ENCODE measurements around the gene TMX2. TPM values are rescaled to one million over a fixed set of nuclear protein-coding genes. Genes with fewer than 3 reads are reported as not detected.

TMX2 gene
- total RNA-seq, 2 experiments from 2014 or later, result 54.9 to 66.9 TPM

- DNase-seq (ENCODE audit: low spot score), result no peak
- CTCF ChIA-PET (ENCODE audit: unreplicated experiment), result no interaction called here
- TF ChIP-seq CTCF (conservative IDR thresholded peaks at IDR 0.05; ENCODE audit: low read length) (no peak), EZH2phosphoT487 (IDR thresholded peaks at IDR 0.05; ENCODE audit: borderline replicate concordance, low read depth, low read length) (no peak)
- Histone ChIP-seq H3K4me2 (ENCODE audit: low read length) (no peak overlapping the region), H3K4me3 (ENCODE audit: low read depth, low read length, poor library complexity, severe bottlenecking) (no peak overlapping the region), H4K20me1 (ENCODE audit: insufficient read depth, low read length) (peaks cover 30% of the 10 kb centered on the region), H3K9me2 (ENCODE audit: insufficient read depth, low read length) (no peaks in the 10 kb centered on the region), H3K9me3 (ENCODE audit: low read length) (no peaks in the 10 kb centered on the region), H2AFZ (ENCODE audit: low read length) (no peak overlapping the region), H3K36me3 (ENCODE audit: insufficient read depth, low read length) (peaks cover 83% of the 10 kb centered on the region), H3K79me2 (ENCODE audit: insufficient read depth, low read depth, low read length) (peaks cover 95% of the 10 kb centered on the region), H3K27ac (ENCODE audit: low read depth, low read length, poor library complexity, severe bottlenecking) (no peak overlapping the region), H3K4me1 (ENCODE audit: insufficient read depth, low read length, poor library complexity, severe bottlenecking) (peaks cover 17% of the 10 kb centered on the region)
- no TSS peak for BruUV-seq (replicated peaks)
- POLR2A ChIA-PET, result interaction anchor here (0.6 to 2.0 kb wide), 3 partner anchors 27 to 45 kb away, joined by 3 to 13 read pairs (median 3); no protein-coding TSS in a partner anchor
- intact Hi-C loops (cut with micrococcal nuclease; ENCODE audit: unreplicated experiment), result no loop called here
Measured at GRCh38 chr11:57674251-57674650, 38.1 kb upstream of the TMX2 start.

GRCh38 chr11:57675176-57675941 is 37.0 kb upstream of the TMX2 start:
- intact Hi-C loops (cut with micrococcal nuclease; ENCODE audit: unreplicated experiment), result no loop called here
- BruUV-seq (replicated peaks), result no TSS peak
- ChIA-PET CTCF (ENCODE audit: unreplicated experiment) (no interaction called here), POLR2A (interaction anchor here (0.5 to 2.0 kb wide), 4 partner anchors 17 to 32 kb away, joined by 3 to 13 read pairs (median 3); no protein-coding TSS in a partner anchor)
- Histone ChIP-seq H3K9me2 (ENCODE audit: insufficient read depth, low read length) (no peaks in the 10 kb centered on the region), H3K79me2 (ENCODE audit: insufficient read depth, low read depth, low read length) (peaks cover 95% of the 10 kb centered on the region), H3K4me1 (ENCODE audit: insufficient read depth, low read length, poor library complexity, severe bottlenecking) (peaks cover 6% of the 10 kb centered on the region), H3K4me3 (ENCODE audit: low read depth, low read length, poor library complexity, severe bottlenecking) (no peak overlapping the region), H3K27ac (ENCODE audit: low read depth, low read length, poor library complexity, severe bottlenecking) (no peak overlapping the region), H3K4me2 (ENCODE audit: low read length) (no peak overlapping the region), H4K20me1 (ENCODE audit: insufficient read depth, low read length) (peaks cover 20% of the 10 kb centered on the region; the same call in 1 of the 2 replicates), H2AFZ (ENCODE audit: low read length) (no peak overlapping the region), H3K9me3 (ENCODE audit: low read length) (no peaks in the 10 kb centered on the region), H3K36me3 (ENCODE audit: insufficient read depth, low read length) (peaks cover 90% of the 10 kb centered on the region)
- TF ChIP-seq CTCF (conservative IDR thresholded peaks at IDR 0.05; ENCODE audit: low read length) (no peak), EZH2phosphoT487 (IDR thresholded peaks at IDR 0.05; ENCODE audit: borderline replicate concordance, low read depth, low read length) (no peak)
- DNase-seq (ENCODE audit: low spot score), result no peak

- H3K4me2 ChIP-seq (ENCODE audit: low read length), result no peak overlapping the region
- no peaks in the 10 kb centered on the region for H3K9me3 ChIP-seq (ENCODE audit: low read length)
- peaks cover 7% of the 10 kb centered on the region; the same call in 1 of the 2 replicates for H4K20me1 ChIP-seq (ENCODE audit: insufficient read depth, low read length)
- H3K9me2 ChIP-seq (ENCODE audit: insufficient read depth, low read length), result no peaks in the 10 kb centered on the region
- TF ChIP-seq CTCF (conservative IDR thresholded peaks at IDR 0.05; ENCODE audit: low read length) (no peak), EZH2phosphoT487 (IDR thresholded peaks at IDR 0.05; ENCODE audit: borderline replicate concordance, low read depth, low read length) (no peak)
- no peak overlapping the region for H3K27ac ChIP-seq (ENCODE audit: low read depth, low read length, poor library complexity, severe bottlenecking)
- BruUV-seq (replicated peaks), result no TSS peak
- H2AFZ ChIP-seq (ENCODE audit: low read length), result no peak overlapping the region
- intact Hi-C loops (cut with micrococcal nuclease; ENCODE audit: unreplicated experiment), result no loop called here
- no peak for DNase-seq (ENCODE audit: low spot score)
- ChIA-PET CTCF (ENCODE audit: unreplicated experiment) (no interaction called here), POLR2A (no interaction called here)
- peaks cover 91% of the 10 kb centered on the region for H3K36me3 ChIP-seq (ENCODE audit: insufficient read depth, low read length)
- H3K4me3 ChIP-seq (ENCODE audit: low read depth, low read length, poor library complexity, severe bottlenecking), result no peak overlapping the region
- H3K4me1 ChIP-seq (ENCODE audit: insufficient read depth, low read length, poor library complexity, severe bottlenecking), result peaks cover 5% of the 10 kb centered on the region
- H3K79me2 ChIP-seq (ENCODE audit: insufficient read depth, low read depth, low read length), result peaks cover 92% of the 10 kb centered on the region
Measured at GRCh38 chr11:57679396-57679795, 33.0 kb upstream of the TMX2 start.
